ENCODE data around the gene TTL.
A peak's percentile ranks its signal among the peaks of the same experiment; 100 is the strongest.
"Not testable (repeated sequence)": the region's sequence is repeated elsewhere in the genome, so short reads cannot be mapped to it uniquely, and the experiment has no call there.

TTL gene

DNA sequence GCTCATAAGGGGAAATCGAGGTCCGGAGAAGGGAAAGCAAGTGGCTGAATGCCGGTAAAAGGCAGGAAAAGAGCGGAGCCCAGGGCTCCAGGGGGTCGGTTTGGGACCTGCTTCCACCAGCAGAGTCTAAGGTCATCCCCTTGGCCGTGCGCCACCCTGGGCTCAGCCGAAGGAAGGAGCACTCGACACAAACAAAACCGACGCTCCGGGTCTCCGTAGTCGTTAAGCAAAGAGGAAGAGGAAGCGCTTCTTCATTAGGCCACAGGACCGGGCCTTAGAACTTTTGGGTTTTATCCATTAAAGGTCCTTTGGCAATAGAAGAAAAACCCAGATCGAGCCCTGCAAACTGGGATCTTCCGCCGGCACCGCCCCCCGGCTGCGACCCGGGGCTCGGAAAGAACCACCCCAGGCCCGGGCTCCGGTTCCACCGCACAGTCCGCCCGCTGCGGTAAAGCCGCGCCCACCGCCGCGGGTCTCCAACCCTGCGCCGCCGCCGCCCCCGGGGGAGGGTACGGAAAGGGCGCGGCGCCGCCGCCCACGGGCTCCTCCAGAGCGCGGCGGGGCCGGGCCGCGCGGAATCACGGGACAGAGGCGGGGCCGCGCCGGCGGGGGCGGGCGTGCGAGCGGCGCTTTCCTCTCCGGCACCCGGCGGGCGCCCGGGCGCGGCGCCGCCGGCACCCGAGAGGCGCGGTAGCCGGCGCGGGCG is at the start of gene TTL:
TTL (plus strand) TSS at position 629 of the 706 bp plus-strand sequence. CDS start 189 bp downstream, outside the sequence.
- no peak for TF ChIP-seq EZH2phosphoT487 (IDR thresholded peaks at IDR 0.05; ENCODE audit: borderline replicate concordance, low read length)
- TF ChIP-seq, protein P1, sequence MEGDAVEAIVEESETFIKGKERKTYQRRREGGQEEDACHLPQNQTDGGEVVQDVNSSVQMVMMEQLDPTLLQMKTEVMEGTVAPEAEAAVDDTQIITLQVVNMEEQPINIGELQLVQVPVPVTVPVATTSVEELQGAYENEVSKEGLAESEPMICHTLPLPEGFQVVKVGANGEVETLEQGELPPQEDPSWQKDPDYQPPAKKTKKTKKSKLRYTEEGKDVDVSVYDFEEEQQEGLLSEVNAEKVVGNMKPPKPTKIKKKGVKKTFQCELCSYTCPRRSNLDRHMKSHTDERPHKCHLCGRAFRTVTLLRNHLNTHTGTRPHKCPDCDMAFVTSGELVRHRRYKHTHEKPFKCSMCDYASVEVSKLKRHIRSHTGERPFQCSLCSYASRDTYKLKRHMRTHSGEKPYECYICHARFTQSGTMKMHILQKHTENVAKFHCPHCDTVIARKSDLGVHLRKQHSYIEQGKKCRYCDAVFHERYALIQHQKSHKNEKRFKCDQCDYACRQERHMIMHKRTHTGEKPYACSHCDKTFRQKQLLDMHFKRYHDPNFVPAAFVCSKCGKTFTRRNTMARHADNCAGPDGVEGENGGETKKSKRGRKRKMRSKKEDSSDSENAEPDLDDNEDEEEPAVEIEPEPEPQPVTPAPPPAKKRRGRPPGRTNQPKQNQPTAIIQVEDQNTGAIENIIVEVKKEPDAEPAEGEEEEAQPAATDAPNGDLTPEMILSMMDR (IDR thresholded peaks at IDR 0.05; ENCODE audit: low read depth, low read length, poor library complexity, severe bottlenecking): no peak
- Histone ChIP-seq H3K36me3 (ENCODE audit: control insufficient read depth, low read length) (peaks cover 31% of the 10 kb centered on the region), H4K20me1 (ENCODE audit: control insufficient read depth, insufficient read depth, low read depth, low read length) (peaks cover 3% of the 10 kb centered on the region; the same call in 1 of the 2 replicates), H3K27ac (ENCODE audit: low read depth, low read length) (peak within 1 kb of the TSS; percentile 88), H3K79me2 (ENCODE audit: control insufficient read depth, low read length) (peaks cover 47% of the 10 kb centered on the region), H3K4me3 (ENCODE audit: low read length) (peak within 1 kb of the TSS; percentile 98), H3K9me2 (replicated peaks; ENCODE audit: control insufficient read depth, low read length) (no peaks in the 10 kb centered on the region), H3K4me1 (ENCODE audit: control insufficient read depth, low read length) (peaks cover 20% of the 10 kb centered on the region), H3F3A (ENCODE audit: control insufficient read depth, insufficient read depth) (peaks cover 5% of the 10 kb centered on the region; the same call in 1 of the 2 replicates), H3K27me3 (ENCODE audit: control insufficient read depth, low read length) (no peaks in the 10 kb centered on the region), H3K4me2 (ENCODE audit: low read length) (peak within 1 kb of the TSS; percentile 98), H3K9me3 (ENCODE audit: control insufficient read depth, insufficient read depth, low read length) (no peaks in the 10 kb centered on the region)

GRCh38 chr2:112432390-112432734 is 49.6 kb upstream of the TTL start:
- not testable (repeated sequence) for H3K4me1 ChIP-seq (ENCODE audit: control insufficient read depth, low read length); H3K9me2 ChIP-seq (replicated peaks; ENCODE audit: control insufficient read depth, low read length); H3K27ac ChIP-seq (ENCODE audit: low read depth, low read length); H4K20me1 ChIP-seq (ENCODE audit: control insufficient read depth, insufficient read depth, low read depth, low read length); H3K27me3 ChIP-seq (ENCODE audit: control insufficient read depth, low read length); H3F3A ChIP-seq (ENCODE audit: control insufficient read depth, insufficient read depth); H3K79me2 ChIP-seq (ENCODE audit: control insufficient read depth, low read length); H3K9me3 ChIP-seq (ENCODE audit: control insufficient read depth, insufficient read depth, low read length); H3K36me3 ChIP-seq (ENCODE audit: control insufficient read depth, low read length)
- Histone ChIP-seq H3K4me3 (ENCODE audit: low read length) (peak overlapping the region; percentile 70), H3K4me2 (ENCODE audit: low read length) (peak overlapping the region; percentile 63)

DNA sequence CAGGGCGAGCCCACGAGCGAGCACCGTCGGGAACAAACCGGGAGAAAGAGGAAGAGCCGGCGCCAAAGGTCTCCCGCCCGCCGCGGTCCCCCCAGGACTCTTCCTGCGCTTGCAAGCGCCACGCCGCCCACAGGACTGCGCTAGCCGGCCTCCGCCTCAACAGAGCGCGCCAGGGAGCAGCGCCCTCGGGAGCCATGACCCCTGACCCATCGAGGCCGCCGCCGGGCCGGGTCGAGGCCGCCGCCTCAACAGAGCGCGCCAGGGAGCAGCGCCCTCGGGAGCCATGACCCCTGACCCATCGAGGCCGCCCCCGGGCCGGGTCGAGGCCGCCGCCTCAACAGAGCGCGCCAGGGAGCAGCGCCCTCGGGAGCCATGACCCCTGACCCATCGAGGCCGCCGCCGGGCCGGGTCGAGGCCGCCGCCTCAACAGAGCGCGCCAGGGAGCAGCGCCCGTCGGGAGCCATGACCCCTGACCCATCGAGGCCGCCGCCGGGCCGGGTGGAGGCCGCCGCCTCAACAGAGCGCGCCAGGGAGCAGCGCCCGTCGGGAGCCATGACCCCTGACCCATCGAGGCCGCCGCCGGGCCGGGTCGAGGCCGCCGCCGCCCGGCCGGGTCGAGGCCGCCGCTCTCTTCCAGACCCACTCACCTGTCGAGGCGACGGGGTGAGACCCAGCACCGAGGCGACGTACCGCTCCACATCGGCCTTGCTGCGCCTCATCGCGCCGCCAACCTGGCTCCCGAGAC is 49.0 kb upstream of the TTL start:
- peak overlapping the region; percentile 70 for H3K4me3 ChIP-seq (ENCODE audit: low read length)
- H3K9me3 ChIP-seq (ENCODE audit: control insufficient read depth, insufficient read depth, low read length); H3K4me1 ChIP-seq (ENCODE audit: control insufficient read depth, low read length); H3K9me2 ChIP-seq (replicated peaks; ENCODE audit: control insufficient read depth, low read length); H3F3A ChIP-seq (ENCODE audit: control insufficient read depth, insufficient read depth); H3K27me3 ChIP-seq (ENCODE audit: control insufficient read depth, low read length); H3K36me3 ChIP-seq (ENCODE audit: control insufficient read depth, low read length); H3K79me2 ChIP-seq (ENCODE audit: control insufficient read depth, low read length); H4K20me1 ChIP-seq (ENCODE audit: control insufficient read depth, insufficient read depth, low read depth, low read length); H3K27ac ChIP-seq (ENCODE audit: low read depth, low read length): not testable (repeated sequence)
- H3K4me2 ChIP-seq (ENCODE audit: low read length): peak overlapping the region; percentile 63

DNA sequence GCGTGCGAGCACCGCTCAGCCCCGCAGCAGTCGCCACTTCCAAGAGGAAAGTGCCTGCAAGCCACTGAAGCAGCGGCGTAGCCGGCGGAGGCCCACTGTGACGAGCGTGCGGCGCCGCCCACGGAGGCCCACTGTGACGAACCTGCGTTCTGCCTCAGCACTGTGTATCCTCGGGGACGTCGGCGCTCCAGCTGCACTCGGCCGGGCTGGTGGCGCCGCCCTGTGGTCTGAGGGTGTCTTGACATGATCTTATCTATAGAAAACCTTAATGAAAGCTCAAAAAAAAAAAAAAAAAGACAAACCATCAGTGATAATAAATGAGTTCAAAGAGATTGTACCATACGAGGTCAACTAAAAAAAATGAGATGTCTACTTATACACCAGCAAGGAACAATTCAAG is 48.5 kb upstream of the TTL start, which contains the start of gene RGPD8:
RGPD8 (minus strand) TSS at position 166 of the 400 bp plus-strand sequence. CDS start 192 bp downstream, outside the sequence.
- H3K4me3 ChIP-seq (ENCODE audit: low read length): peak within 1 kb of the TSS; percentile 70
- H3F3A ChIP-seq (ENCODE audit: control insufficient read depth, insufficient read depth); H4K20me1 ChIP-seq (ENCODE audit: control insufficient read depth, insufficient read depth, low read depth, low read length); H3K27ac ChIP-seq (ENCODE audit: low read depth, low read length); H3K9me3 ChIP-seq (ENCODE audit: control insufficient read depth, insufficient read depth, low read length); H3K4me1 ChIP-seq (ENCODE audit: control insufficient read depth, low read length); H3K27me3 ChIP-seq (ENCODE audit: control insufficient read depth, low read length); H3K36me3 ChIP-seq (ENCODE audit: control insufficient read depth, low read length); H3K9me2 ChIP-seq (replicated peaks; ENCODE audit: control insufficient read depth, low read length); H3K79me2 ChIP-seq (ENCODE audit: control insufficient read depth, low read length): not testable (repeated sequence)
- peak within 1 kb of the TSS; percentile 63 for H3K4me2 ChIP-seq (ENCODE audit: low read length)
- TF ChIP-seq, protein P1 (IDR thresholded peaks at IDR 0.05; ENCODE audit: low read depth, low read length, poor library complexity, severe bottlenecking): peak; percentile 39

Data from DOHH2 (cell line).